ENCODE data around the gene SCYL1.

SCYL1 gene

GRCh38 chr11:65551572-65552387 is 26.9 kb downstream of the SCYL1 start:
- in situ Hi-C loops (cut with HindIII; ENCODE audit: low sequenced_read_pairs), result no loop called here

GRCh38 chr11:65552388-65552951 is 27.6 kb downstream of the SCYL1 start:
- in situ Hi-C loops (cut with HindIII; ENCODE audit: low sequenced_read_pairs), result no loop called here

DNA sequence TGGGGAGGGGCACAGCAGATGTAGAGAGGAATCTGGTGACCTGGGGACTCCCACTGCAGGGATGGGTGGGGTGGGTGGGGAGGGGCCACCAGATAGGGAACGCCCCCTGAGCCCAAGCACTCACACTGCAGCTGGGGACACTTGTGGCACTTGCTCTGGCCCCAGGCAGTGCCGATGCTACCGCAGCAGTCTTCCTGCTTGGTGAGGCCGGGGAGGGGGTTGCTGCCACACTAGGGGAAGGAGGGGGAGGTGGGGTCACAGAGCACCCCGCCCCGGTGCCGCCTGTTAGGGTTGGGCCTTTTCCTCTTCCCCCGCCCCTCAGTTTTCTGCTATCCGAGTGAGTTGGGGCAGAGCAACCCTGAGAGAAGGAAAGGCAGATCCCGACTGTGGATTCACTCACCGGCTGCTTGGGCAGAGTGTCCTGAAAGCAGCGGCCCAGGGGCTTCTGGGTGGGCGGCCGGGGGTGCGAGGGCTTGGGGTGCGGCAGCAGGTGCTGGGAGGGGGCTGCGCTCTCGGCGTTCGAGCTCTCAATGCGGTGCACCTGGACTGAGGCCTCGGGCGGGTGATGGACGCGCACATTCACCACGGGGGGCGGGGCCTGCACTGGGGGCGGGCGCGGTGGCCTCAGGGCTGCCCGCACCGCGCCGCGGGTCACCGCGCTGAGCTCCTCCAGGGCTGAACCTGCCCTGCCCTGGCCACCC is 28.6 kb downstream of the SCYL1 start:
- in situ Hi-C loops (cut with HindIII; ENCODE audit: low sequenced_read_pairs), result no loop called here

GRCh38 chr11:65554057-65554818 is 29.4 kb downstream of the SCYL1 start:
- in situ Hi-C loops (cut with HindIII; ENCODE audit: low sequenced_read_pairs), result no loop called here

GRCh38 chr11:65554842-65555430 is 30.1 kb downstream of the SCYL1 start:
- in situ Hi-C loops (cut with HindIII; ENCODE audit: low sequenced_read_pairs), result loop anchor here (5.0 kb wide), 1 partner anchor 82 kb away; the partner anchor contains the start of gene SIPA1

DNA sequence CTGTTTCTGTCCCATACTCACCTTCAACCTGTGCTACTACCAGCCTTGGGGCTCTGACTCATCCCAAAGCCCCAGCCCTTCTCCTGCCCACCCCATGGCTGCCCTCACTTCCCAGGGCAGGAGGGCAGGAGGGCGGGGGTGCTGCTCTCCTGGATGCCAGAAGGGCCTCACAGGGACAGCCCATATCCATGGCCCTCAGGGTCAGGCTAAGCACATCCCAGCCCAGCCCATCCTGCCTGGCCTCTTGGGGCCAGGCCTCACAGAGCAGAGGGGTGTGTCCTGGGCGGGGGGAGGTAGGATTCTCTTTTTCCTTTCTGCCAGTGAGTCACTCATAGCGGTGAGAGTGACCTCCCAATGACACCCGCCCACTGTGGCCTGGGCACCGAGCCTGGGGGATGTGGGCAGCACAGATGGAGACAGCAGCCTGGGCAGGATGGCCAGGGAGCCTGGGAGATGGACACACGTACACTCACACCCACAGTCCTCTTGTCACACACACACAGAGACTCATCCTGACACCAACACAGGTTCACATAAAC is 30.9 kb downstream of the SCYL1 start:
- in situ Hi-C loops (cut with HindIII; ENCODE audit: low sequenced_read_pairs), result loop anchor here (5.0 kb wide), 1 partner anchor 82 kb away; the partner anchor contains the start of gene SIPA1

GRCh38 chr11:65556470-65557279 is 31.8 kb downstream of the SCYL1 start:
- in situ Hi-C loops (cut with HindIII; ENCODE audit: low sequenced_read_pairs), result loop anchor here (5.0 kb wide), 1 partner anchor 81 kb away; the partner anchor contains the start of gene SIPA1

DNA sequence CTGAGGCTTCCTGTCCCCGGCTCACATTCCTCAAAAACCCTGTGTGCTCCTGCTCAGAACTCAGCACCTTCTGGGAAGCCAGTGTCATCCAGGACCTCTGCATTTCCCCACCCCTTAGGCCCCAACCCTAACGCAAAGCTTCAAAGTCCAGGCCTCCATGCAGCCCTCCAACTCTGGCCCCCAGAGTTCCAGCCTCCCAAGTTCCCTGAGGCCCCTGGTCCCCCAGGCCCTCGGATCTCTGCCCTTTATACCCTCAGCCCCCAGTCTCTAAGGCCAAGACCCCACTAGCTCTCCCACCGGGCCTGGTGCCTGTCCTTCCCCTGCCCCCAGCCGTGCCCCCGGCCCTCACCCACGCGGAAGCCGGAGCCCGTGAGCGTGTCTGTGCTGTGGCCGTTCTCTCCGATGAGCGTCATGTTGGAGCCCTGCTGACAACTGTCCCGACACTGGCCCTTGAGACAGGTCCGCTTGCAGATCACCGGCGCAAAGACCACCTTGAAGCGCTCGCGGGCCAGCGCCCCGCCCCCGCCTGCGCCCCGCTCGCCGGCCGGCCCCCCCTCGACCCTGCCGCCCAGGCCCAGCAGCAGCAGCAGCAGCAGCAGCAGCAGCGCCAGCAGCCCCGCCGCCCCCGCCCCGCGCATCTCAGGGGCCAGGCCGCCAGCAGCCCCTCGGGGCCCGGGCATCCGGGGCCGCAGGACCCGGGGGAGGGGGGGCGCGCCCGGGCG is 32.6 kb downstream of the SCYL1 start:
- in situ Hi-C loops (cut with HindIII; ENCODE audit: low sequenced_read_pairs), result loop anchor here (5.0 kb wide), 1 partner anchor 80 kb away; the partner anchor contains the start of gene SIPA1

DNA sequence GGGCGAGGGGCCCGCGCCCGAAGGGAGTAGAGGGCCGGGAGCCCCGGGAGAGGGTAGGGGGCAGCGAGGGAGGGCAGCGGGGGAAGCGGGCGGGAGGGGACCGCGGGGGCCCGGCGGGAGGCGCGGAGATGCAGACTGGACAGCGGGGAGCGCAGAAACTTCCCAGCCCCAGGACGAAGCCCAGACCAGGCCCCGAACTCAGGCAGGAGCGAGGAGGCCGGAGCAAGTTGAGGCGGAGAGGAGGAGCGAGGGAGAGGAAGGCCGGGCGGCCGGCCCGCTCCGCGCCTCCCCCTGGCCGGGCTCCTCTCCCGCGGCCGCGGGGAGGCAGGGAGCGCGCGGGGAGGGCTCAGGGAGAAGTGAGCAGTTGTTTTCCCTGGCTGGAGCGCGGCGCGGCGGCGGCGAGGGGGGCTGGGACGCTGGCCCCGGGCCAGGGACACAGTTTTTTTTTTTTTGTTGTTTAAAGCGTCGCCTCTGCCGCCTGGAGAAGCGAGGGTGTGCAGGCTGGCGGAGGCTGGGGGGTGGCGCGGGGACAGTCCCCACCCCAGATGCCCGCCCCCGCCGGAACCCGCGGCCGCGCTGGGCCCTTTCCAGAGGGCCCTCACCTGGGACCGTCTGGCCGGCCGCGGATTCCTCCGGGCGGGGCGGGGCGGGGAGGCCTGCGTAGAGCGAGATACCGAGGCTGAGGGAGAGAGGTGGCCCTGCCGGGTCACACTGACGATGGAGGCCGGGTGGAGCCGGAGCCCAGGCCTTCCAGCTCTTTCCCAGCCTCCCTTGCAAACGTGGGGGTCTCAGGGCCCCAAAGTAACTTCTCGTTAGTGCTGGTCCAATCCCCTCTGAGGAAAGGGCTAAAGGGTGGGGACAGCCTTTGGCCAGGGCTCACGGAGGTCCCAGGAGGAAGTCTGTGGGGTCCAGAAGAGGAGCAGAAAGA is 33.4 kb downstream of the SCYL1 start, which contains the start of gene LTBP3:
LTBP3 (minus strand) TSS at position 358 of the 928 bp plus-strand sequence. CDS start 400 bp downstream, outside the sequence.
- in situ Hi-C loops (cut with HindIII; ENCODE audit: low sequenced_read_pairs), result loop anchor here (5.0 kb wide), 1 partner anchor 79 kb away; the partner anchor contains the start of gene SIPA1

DNA sequence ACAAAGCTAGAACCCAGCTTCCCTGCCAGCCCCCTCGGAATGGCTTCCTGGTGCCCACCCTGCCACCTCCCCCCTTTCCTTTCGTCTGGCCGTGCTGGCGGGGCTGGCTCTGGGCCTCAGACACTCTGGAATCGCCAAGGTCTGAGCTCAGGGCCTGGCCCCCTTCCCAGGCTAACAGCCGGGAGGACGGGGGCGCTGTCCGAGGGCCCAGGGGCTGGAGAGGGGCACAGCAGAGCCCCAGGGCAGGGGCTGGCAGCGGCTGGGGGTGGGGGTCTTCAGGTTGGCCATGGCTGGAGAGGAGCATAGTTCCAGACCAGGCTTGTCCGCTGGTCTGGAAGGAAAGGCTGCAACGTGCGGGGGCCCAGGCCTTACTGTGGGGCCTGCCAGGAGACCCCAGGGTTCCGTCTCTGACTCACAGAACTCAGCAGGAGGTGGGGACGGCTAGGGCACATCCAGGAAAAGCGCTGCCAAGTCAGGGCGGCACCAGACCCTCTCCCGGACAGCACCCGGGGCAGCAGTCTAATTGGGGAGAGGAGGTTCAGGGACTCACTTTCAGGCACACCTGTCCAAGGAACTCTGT is 34.1 kb downstream of the SCYL1 start:
- in situ Hi-C loops (cut with HindIII; ENCODE audit: low sequenced_read_pairs), result loop anchor here (5.0 kb wide), 1 partner anchor 78 kb away; the partner anchor contains the start of gene SIPA1

DNA sequence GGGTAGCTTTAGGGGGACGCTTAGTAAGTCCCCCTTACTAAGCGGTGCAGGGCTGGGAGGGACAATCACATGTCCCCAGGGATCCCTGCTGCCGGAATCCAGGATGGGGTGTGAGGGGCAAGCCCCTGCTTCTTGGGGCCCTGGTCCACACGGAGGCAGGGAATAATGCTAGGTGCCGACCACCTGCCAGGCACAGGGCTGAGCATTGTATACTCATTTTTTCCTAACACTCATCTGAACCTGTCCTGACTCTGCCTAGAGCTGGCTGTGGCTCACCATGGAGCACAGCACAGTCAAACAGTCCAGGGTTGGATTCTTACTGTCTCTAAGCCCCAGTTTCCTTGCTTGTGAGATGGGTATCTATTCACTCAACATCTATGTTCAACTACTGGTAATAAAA is 34.7 kb downstream of the SCYL1 start:
- in situ Hi-C loops (cut with HindIII; ENCODE audit: low sequenced_read_pairs), result loop anchor here (5.0 kb wide), 1 partner anchor 78 kb away; the partner anchor contains the start of gene SIPA1

GRCh38 chr11:65559951-65560537 is 35.2 kb downstream of the SCYL1 start:
- in situ Hi-C loops (cut with HindIII; ENCODE audit: low sequenced_read_pairs), result loop anchor here (5.0 kb wide), 1 partner anchor 77 kb away; the partner anchor contains the start of gene SIPA1

GRCh38 chr11:65560555-65561418 is 35.9 kb downstream of the SCYL1 start:
- in situ Hi-C loops (cut with HindIII; ENCODE audit: low sequenced_read_pairs), result no loop called here

GRCh38 chr11:65562020-65562419 is 37.1 kb downstream of the SCYL1 start:
- in situ Hi-C loops (cut with HindIII; ENCODE audit: low sequenced_read_pairs), result no loop called here

- in situ Hi-C loops (cut with HindIII; ENCODE audit: low sequenced_read_pairs), result no loop called here
These were observed 37.9 kb downstream of the SCYL1 start for GRCh38 chr11:65562788-65563187.
